Measurements from ENCODE around the gene CDK16.
"Not testable (repeated sequence)": the region's sequence is repeated elsewhere in the genome, so short reads cannot be mapped to it uniquely, and the experiment has no call there.

Gene CDK16

DNA sequence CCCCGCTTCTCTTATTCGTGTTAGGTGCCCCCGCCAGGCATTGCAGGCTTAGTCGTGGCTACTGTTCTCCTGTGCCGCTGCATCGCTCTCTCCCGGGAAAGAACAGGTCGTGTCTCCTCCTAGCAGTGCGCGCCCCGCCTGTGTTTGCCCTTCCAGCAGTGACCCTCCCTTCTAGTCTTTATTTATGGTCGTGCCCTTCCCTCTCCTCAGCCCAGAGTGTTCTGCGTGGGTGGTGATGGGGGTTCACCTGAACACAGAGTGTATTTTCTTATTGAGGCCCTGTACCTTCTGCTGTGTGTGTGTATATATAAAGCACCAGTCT is 29.5 kb downstream of the CDK16 start:
- no peaks in the 10 kb centered on the region for H3K27me3 ChIP-seq (replicated peaks; ENCODE audit: control insufficient read depth, insufficient read depth, low read length)
- peaks cover 3% of the 10 kb centered on the region for H3K36me3 ChIP-seq (ENCODE audit: control insufficient read depth, insufficient read depth, low read length)
- no peak overlapping the region for H3K4me3 ChIP-seq (replicated peaks; ENCODE audit: low read depth, low read length)
- TF ChIP-seq, protein P1, sequence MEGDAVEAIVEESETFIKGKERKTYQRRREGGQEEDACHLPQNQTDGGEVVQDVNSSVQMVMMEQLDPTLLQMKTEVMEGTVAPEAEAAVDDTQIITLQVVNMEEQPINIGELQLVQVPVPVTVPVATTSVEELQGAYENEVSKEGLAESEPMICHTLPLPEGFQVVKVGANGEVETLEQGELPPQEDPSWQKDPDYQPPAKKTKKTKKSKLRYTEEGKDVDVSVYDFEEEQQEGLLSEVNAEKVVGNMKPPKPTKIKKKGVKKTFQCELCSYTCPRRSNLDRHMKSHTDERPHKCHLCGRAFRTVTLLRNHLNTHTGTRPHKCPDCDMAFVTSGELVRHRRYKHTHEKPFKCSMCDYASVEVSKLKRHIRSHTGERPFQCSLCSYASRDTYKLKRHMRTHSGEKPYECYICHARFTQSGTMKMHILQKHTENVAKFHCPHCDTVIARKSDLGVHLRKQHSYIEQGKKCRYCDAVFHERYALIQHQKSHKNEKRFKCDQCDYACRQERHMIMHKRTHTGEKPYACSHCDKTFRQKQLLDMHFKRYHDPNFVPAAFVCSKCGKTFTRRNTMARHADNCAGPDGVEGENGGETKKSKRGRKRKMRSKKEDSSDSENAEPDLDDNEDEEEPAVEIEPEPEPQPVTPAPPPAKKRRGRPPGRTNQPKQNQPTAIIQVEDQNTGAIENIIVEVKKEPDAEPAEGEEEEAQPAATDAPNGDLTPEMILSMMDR (IDR thresholded peaks at IDR 0.05; ENCODE audit: insufficient read depth, low read length, poor library complexity, severe bottlenecking) = no peak
- DNase-seq (ENCODE audit: extremely low read depth, insufficient read length) = no peak

DNA sequence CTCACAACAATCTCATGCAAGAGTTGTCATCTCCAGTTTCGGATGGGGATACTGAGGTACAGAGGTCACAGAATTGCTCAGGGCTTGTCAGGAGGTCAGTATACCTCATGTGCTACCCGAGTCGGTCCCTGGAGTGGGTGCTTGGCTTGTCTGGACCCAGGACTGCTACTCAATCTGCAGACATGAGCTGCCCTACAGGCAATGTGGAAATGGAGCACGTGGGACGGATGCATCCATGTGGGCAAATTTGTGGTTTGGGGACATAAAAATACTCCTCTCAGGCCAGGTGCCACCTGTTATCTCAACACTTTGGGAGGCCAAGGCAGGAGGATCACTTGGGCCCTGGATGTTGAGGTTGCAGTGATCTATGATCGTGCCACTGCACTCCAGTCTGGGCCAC is 30.1 kb downstream of the CDK16 start:
- Histone ChIP-seq H3K27me3 (replicated peaks; ENCODE audit: control insufficient read depth, insufficient read depth, low read length) (no peaks in the 10 kb centered on the region), H3K36me3 (ENCODE audit: control insufficient read depth, insufficient read depth, low read length) (peaks cover 3% of the 10 kb centered on the region), H3K4me3 (replicated peaks; ENCODE audit: low read depth, low read length) (no peak overlapping the region)
- TF ChIP-seq, protein P1 (IDR thresholded peaks at IDR 0.05; ENCODE audit: insufficient read depth, low read length, poor library complexity, severe bottlenecking) = no peak
- no peak for DNase-seq (ENCODE audit: extremely low read depth, insufficient read length)

DNA sequence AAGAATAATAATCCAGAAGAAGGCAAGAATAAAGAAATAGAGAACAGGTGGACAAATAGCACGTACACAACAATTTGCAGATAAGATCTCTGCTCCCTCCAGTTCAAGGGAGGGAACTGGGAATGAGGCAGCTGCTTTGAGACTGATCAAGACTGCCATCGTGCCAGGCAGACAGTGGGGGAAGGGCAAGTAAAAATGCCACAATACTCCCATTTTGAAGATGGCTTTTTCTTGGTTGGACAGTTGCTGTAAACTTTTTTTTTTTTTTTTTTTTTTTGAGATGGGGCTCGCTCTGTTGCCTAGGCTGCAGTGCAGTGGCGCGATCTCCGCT is 31.5 kb downstream of the CDK16 start:
- no peak for DNase-seq (ENCODE audit: extremely low read depth, insufficient read length)
- no peaks in the 10 kb centered on the region; the same call in 1 of the 2 replicates for H3K36me3 ChIP-seq (ENCODE audit: control insufficient read depth, insufficient read depth, low read length)
- H3K27me3 ChIP-seq (replicated peaks; ENCODE audit: control insufficient read depth, insufficient read depth, low read length) = no peaks in the 10 kb centered on the region
- TF ChIP-seq, protein P1 (IDR thresholded peaks at IDR 0.05; ENCODE audit: insufficient read depth, low read length, poor library complexity, severe bottlenecking) = no peak
- H3K4me3 ChIP-seq (replicated peaks; ENCODE audit: low read depth, low read length) = no peak overlapping the region

DNA sequence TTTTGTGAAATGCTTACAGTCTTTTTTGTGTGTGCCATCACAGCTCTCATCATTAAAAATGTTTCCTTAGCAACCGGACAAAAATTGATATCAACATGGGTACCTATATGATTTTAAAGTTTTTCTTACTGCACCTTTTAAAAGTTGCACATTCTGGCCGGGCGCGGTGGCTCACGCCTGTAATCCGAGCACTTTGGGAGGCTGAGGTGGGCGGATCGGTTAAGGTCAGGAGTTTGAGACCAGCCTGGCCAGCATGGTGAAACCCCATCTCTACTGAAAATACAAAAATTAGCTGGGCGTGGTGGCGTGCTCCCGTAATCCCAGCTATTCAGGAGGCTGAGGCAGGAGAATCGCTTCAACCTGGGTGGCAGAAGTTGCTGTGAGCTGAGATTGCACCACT is 39.1 kb downstream of the CDK16 start:
- not testable (repeated sequence) for H3K4me3 ChIP-seq (replicated peaks; ENCODE audit: low read depth, low read length); H3K36me3 ChIP-seq (ENCODE audit: control insufficient read depth, insufficient read depth, low read length); H3K27me3 ChIP-seq (replicated peaks; ENCODE audit: control insufficient read depth, insufficient read depth, low read length); DNase-seq (ENCODE audit: extremely low read depth, insufficient read length)

DNA sequence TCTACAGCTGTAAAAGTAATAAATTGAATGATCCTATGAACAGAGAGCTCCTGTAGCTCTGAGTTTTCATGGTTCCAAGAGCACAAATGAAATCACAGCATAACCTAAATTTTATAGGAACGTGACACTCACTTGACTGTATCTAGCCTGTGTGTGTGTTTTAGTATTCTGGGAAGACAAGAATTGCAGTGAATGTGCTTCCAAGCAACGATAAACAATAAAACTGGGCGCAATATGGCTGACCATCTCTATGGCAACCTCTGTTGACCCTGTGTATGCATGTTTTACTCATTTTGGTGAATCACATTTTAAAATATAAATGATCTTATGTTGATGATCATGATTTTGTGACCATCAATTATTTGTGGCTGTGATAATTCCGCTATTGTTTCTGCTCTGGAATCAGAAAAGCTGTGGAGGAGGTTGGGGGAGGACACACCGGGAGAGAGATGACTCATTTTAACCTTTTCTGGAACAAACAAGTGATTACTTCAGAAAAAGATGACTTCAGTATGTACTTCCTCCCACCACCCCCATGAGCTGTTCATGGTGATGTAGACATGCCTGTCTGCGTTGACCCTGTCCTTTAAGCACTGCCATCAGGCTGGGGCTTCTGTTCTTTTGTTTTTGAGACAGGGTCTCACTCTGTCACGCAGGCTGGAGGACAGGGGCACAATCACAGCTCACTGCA is 46.1 kb downstream of the CDK16 start:
- no peak for DNase-seq (ENCODE audit: extremely low read depth, insufficient read length)
- no peak overlapping the region for H3K4me3 ChIP-seq (replicated peaks; ENCODE audit: low read depth, low read length)
- no peaks in the 10 kb centered on the region for H3K27me3 ChIP-seq (replicated peaks; ENCODE audit: control insufficient read depth, insufficient read depth, low read length)
- no peaks in the 10 kb centered on the region for H3K36me3 ChIP-seq (ENCODE audit: control insufficient read depth, insufficient read depth, low read length)
- TF ChIP-seq, protein P1 (IDR thresholded peaks at IDR 0.05; ENCODE audit: insufficient read depth, low read length, poor library complexity, severe bottlenecking) = no peak

DNA sequence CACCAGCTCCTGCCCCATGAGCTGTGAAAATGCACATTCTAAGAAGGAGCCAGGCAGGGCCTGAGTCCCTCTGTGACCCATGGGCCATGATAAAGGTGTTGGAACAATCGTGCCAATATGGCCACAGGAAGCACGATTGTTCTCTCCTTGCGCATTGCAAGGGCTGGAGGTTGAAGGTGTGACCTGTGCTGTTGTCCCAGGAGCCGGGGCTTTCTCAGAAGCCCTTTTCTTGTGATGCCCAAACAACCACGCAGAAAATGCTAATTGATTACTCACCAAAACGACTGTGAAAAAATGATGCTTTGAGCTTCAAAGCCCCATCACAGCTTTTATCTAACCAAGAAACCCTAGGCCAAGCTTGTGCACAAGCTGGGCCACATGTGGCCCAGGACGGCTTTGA is 48.2 kb downstream of the CDK16 start:
- TF ChIP-seq, protein P1 (IDR thresholded peaks at IDR 0.05; ENCODE audit: insufficient read depth, low read length, poor library complexity, severe bottlenecking) = no peak
- H3K4me3 ChIP-seq (replicated peaks; ENCODE audit: low read depth, low read length) = no peak overlapping the region
- no peak for DNase-seq (ENCODE audit: extremely low read depth, insufficient read length)
- H3K27me3 ChIP-seq (replicated peaks; ENCODE audit: control insufficient read depth, insufficient read depth, low read length) = no peaks in the 10 kb centered on the region
- H3K36me3 ChIP-seq (ENCODE audit: control insufficient read depth, insufficient read depth, low read length) = no peaks in the 10 kb centered on the region

Data from GM06990 (cell line).